H9 (cell line): ENCODE results near the gene CCDC60. TPM values are rescaled to one million over a fixed set of nuclear protein-coding genes. Genes with fewer than 3 reads are reported as not detected.

Experiments
- DNase-seq: peaks from one replicate; pipeline ENCODE4 v3.0.0-alpha.2; 2017
- H2AFZ ChIP-seq: one replicate; pipeline ENCODE4 v1.6.1; 2013; ENCODE audit warnings: mild to moderate bottlenecking, low read length, control low read depth, moderate library complexity
- H2AK5ac ChIP-seq: 2 replicates; pipeline ENCODE4 v1.6.1; 2013; ENCODE audit warnings: low read length, control low read depth, mixed read lengths; ENCODE audit not compliant: insufficient read length
- H2BK120ac ChIP-seq: one replicate; pipeline ENCODE4 v1.6.1; 2013; ENCODE audit warnings: low read depth, mild to moderate bottlenecking, low read length, control low read depth, inconsistent platforms; ENCODE audit not compliant: poor library complexity, severe bottlenecking
- H2BK12ac ChIP-seq: 2 replicates; pipeline ENCODE4 v1.6.1; 2013; ENCODE audit warnings: low read length, control low read depth, mixed read lengths, low read depth; ENCODE audit not compliant: insufficient read length
- H2BK15ac ChIP-seq: 2 replicates; pipeline ENCODE4 v1.6.1; 2013; ENCODE audit warnings: low read depth, low read length, control low read depth
- H2BK20ac ChIP-seq: one replicate; pipeline ENCODE4 v1.6.1; 2013; ENCODE audit warnings: low read depth, mild to moderate bottlenecking, low read length, control low read depth, inconsistent platforms; ENCODE audit not compliant: poor library complexity, severe bottlenecking
- H2BK5ac ChIP-seq: 2 replicates; pipeline ENCODE4 v1.6.1; 2013; ENCODE audit warnings: low read length, control low read depth, mixed read lengths; ENCODE audit not compliant: insufficient read length
- H3K14ac ChIP-seq: 2 replicates; pipeline ENCODE4 v1.6.1; 2013; ENCODE audit warnings: low read length, control low read depth; ENCODE audit not compliant: insufficient read depth
- H3K18ac ChIP-seq: 2 replicates; pipeline ENCODE4 v1.6.1; 2013; ENCODE audit warnings: low read depth, mild to moderate bottlenecking, mixed read lengths, low read length, control low read depth; ENCODE audit not compliant: insufficient read length
- H3K23ac ChIP-seq: 2 replicates; pipeline ENCODE4 v1.6.1; 2013; ENCODE audit warnings: low read length, control low read depth, mixed read lengths, low read depth; ENCODE audit not compliant: insufficient read length
- H3K23me2 ChIP-seq: 2 replicates; pipeline ENCODE4 v1.6.1; 2013; ENCODE audit warnings: low read depth, mild to moderate bottlenecking, mixed read lengths, low read length, control low read depth; ENCODE audit not compliant: insufficient read length, poor library complexity, severe bottlenecking
- H3K27ac ChIP-seq: 2 replicates; pipeline ENCODE4 v1.5.1; 2013; ENCODE audit warnings: low read length, control low read depth, mixed read lengths, low read depth; ENCODE audit not compliant: insufficient read length
- H3K27me3 ChIP-seq: 2 replicates; pipeline ENCODE4 v1.6.1; 2013; ENCODE audit warnings: low read length, control low read depth, inconsistent platforms; ENCODE audit not compliant: insufficient read depth
- H3K4ac ChIP-seq: 2 replicates; pipeline ENCODE4 v1.6.1; 2013; ENCODE audit warnings: low read depth, mild to moderate bottlenecking, control low read depth, inconsistent platforms, low read length, moderate library complexity
- H3K4me1 ChIP-seq: 2 replicates; pipeline ENCODE4 v1.6.1; 2013; ENCODE audit warnings: low read length, control low read depth, inconsistent platforms; ENCODE audit not compliant: insufficient read depth
- H3K4me2 ChIP-seq: 2 replicates; pipeline ENCODE4 v1.6.1; 2013; ENCODE audit warnings: low read length, control low read depth, mixed read lengths; ENCODE audit not compliant: insufficient read length, insufficient read depth
- H3K56ac ChIP-seq: 2 replicates; pipeline ENCODE4 v1.6.1; 2013; ENCODE audit warnings: low read depth, mild to moderate bottlenecking, mixed read lengths, low read length, control low read depth; ENCODE audit not compliant: insufficient read length
- H3K79me1 ChIP-seq: 2 replicates; pipeline ENCODE4 v1.6.1; 2013; ENCODE audit warnings: low read depth, mild to moderate bottlenecking, moderate library complexity, low read length, control low read depth, inconsistent platforms; ENCODE audit not compliant: insufficient read depth, poor library complexity, severe bottlenecking
- H3K79me2 ChIP-seq: 2 replicates; pipeline ENCODE4 v1.6.1; 2013; ENCODE audit warnings: low read length, control low read depth, inconsistent platforms; ENCODE audit not compliant: insufficient read depth
- H3K9ac ChIP-seq: 2 replicates; pipeline ENCODE4 v1.6.1; 2013; ENCODE audit warnings: low read length, control low read depth, mixed read lengths; ENCODE audit not compliant: insufficient read length; ENCODE audit errors: extremely low read depth
- H3K9me3 ChIP-seq: one replicate; pipeline ENCODE4 v1.6.1; 2013; ENCODE audit warnings: low read depth, low read length, inconsistent platforms; ENCODE audit not compliant: control insufficient read depth
- H3T11ph ChIP-seq: one replicate; pipeline ENCODE4 v1.6.1; 2013; ENCODE audit warnings: mild to moderate bottlenecking, low read length, control low read depth, inconsistent platforms
- H4K20me1 ChIP-seq: one replicate; pipeline ENCODE4 v1.6.1; 2013; ENCODE audit not compliant: control insufficient read depth, insufficient read length, insufficient read depth
- H4K5ac ChIP-seq: 2 replicates; pipeline ENCODE4 v1.6.1; 2013; ENCODE audit warnings: low read depth, mild to moderate bottlenecking, mixed read lengths, low read length, control low read depth; ENCODE audit not compliant: insufficient read length
- H4K8ac ChIP-seq: replicated peaks from 2 replicates; pipeline ENCODE4 v1.6.1; 2013; ENCODE audit warnings: low read length, control low read depth, mixed read lengths, low read depth; ENCODE audit not compliant: insufficient read length
- H4K91ac ChIP-seq: 2 replicates; pipeline ENCODE4 v1.6.1; 2013; ENCODE audit warnings: low read depth, mild to moderate bottlenecking, moderate library complexity, mixed read lengths, low read length, control low read depth; ENCODE audit not compliant: insufficient read length
- H3K27ac Mint-ChIP-seq, 3 experiments: 2 replicates in 2 of 3; 3 replicates in 1 of 3; pipeline ENCODE4 v1.8.0; 2020 to 2021; ENCODE audit warnings: mixed read lengths in 3 of 3, mild to moderate bottlenecking in 1 of 3, moderate library complexity in 1 of 3
- H3K27me3 Mint-ChIP-seq: 2 replicates; pipeline ENCODE4 v1.8.0; 2021; ENCODE audit warnings: low read depth, mild to moderate bottlenecking, moderate library complexity, mixed read lengths
- H3K36me3 Mint-ChIP-seq, 3 experiments: 2 replicates in 2 of 3; 3 replicates in 1 of 3; pipeline ENCODE4 v1.8.0; 2020 to 2021; ENCODE audit warnings: low read depth in 3 of 3, mixed read lengths in 3 of 3; ENCODE audit not compliant: insufficient read depth in 1 of 3
- H3K4me1 Mint-ChIP-seq, 2 experiments: 2 replicates each; pipeline ENCODE4 v1.8.0; 2020; ENCODE audit warnings: mixed read lengths in 2 of 2
- H3K4me3 Mint-ChIP-seq, 2 experiments: 2 replicates in 1 of 2; 3 replicates in 1 of 2; pipeline ENCODE4 v1.8.0; 2020 to 2021; ENCODE audit warnings: mild to moderate bottlenecking in 2 of 2, mixed read lengths in 2 of 2, moderate library complexity in 1 of 2
- H3K9me3 Mint-ChIP-seq, 2 experiments: 2 replicates in 1 of 2; 3 replicates in 1 of 2; pipeline ENCODE4 v1.8.0; 2020; ENCODE audit warnings: mild to moderate bottlenecking in 2 of 2, mixed read lengths in 2 of 2, moderate library complexity in 1 of 2
- WGBS: extraction: QIAGEN DNeasy Blood & Tissue Kit; methylation state at CpG from one replicate; pipeline ENCODE4 v1.1.7; 2013; ENCODE audit warnings: missing lambda C conversion rate, low lambda C conversion rate, mixed read lengths; ENCODE audit not compliant: insufficient read length; ENCODE audit errors: extremely low coverage; 5-methylcytosine and 5-hydroxymethylcytosine counted together
- total RNA-seq: library from RNA; stranded (reverse); gene quantifications from 2 replicates; pipeline ENCODE4 v1.2.1, GENCODE V29; 2021
- TF ChIP-seq, protein P1 (sequence below): fragments of 200-600 bp; sonication (generic); conservative IDR thresholded peaks from 3 replicates; pipeline ENCODE4 v1.8.0; 2021; ENCODE audit warnings: antibody characterized with exemption, mild to moderate bottlenecking

CCDC60 gene
- total RNA-seq, 1 experiment from 2014 or later, result 0.44 TPM

DNA sequence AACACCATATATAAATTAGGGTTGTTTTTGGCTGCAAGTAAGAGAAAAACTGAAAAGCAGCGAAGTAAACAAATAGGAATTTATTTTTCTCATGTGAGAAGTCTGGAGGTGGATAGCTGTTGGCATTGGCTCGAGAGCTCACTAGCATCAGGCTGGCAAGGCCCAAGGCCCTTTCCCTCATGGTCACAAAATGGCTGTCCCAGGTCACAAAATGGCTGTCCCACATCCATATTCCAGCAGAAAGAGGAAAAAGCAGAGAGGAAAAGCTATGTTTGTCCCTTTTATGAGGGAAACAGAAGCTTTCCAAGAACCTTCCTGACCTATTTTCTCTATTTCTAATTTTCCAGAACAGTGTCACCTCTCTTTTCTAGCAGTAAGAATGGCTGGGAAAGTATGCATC, 7.5 kb downstream of the CCDC60 start:
- H3K79me2 ChIP-seq, result no peaks in the 10 kb centered on the region
- no peak overlapping the region for H2BK120ac ChIP-seq
- no peaks in the 10 kb centered on the region for H3K23me2 ChIP-seq
- no peaks in the 10 kb centered on the region for H3K9me3 ChIP-seq
- peaks cover 82% of the 10 kb centered on the region for H3K27me3 Mint-ChIP-seq
- H3K27me3 ChIP-seq, result peaks cover 33% of the 10 kb centered on the region
- H3K27ac Mint-ChIP-seq, result no peak overlapping the region
- H3K18ac ChIP-seq, result no peak overlapping the region
- H4K91ac ChIP-seq, result no peak overlapping the region
- no peak overlapping the region for H3K27ac ChIP-seq
- H2BK12ac ChIP-seq, result no peak overlapping the region
- H4K5ac ChIP-seq, result no peak overlapping the region
- H2AFZ ChIP-seq, result no peak overlapping the region
- H3K23ac ChIP-seq, result no peak overlapping the region
- no peaks in the 10 kb centered on the region; a peak in 1 of 7 replicates for H3K36me3 Mint-ChIP-seq
- H4K8ac ChIP-seq, result no peak overlapping the region
- no CpG with 5 or more reads among the region's 2 CpGs for WGBS
- no peaks in the 10 kb centered on the region for H3K79me1 ChIP-seq
- no peak overlapping the region for H3T11ph ChIP-seq
- peaks cover 0 to 9% of the 10 kb centered on the region in 2 experiments; a peak in 2 of 5 replicates for H3K9me3 Mint-ChIP-seq
- H3K14ac ChIP-seq, result no peak overlapping the region
- no peak overlapping the region for H3K4ac ChIP-seq
- H2BK20ac ChIP-seq, result no peak overlapping the region
- peaks cover 18 to 27% of the 10 kb centered on the region in 2 experiments for H3K4me1 Mint-ChIP-seq
- no peaks in the 10 kb centered on the region for H4K20me1 ChIP-seq
- H3K4me3 Mint-ChIP-seq, result no peak overlapping the region
- no peak for DNase-seq
- H2BK5ac ChIP-seq, result no peak overlapping the region
- no peak overlapping the region for H2AK5ac ChIP-seq
- H2BK15ac ChIP-seq, result no peak overlapping the region
- H3K56ac ChIP-seq, result no peak overlapping the region
- H3K9ac ChIP-seq, result no peak overlapping the region
- TF ChIP-seq, protein P1, sequence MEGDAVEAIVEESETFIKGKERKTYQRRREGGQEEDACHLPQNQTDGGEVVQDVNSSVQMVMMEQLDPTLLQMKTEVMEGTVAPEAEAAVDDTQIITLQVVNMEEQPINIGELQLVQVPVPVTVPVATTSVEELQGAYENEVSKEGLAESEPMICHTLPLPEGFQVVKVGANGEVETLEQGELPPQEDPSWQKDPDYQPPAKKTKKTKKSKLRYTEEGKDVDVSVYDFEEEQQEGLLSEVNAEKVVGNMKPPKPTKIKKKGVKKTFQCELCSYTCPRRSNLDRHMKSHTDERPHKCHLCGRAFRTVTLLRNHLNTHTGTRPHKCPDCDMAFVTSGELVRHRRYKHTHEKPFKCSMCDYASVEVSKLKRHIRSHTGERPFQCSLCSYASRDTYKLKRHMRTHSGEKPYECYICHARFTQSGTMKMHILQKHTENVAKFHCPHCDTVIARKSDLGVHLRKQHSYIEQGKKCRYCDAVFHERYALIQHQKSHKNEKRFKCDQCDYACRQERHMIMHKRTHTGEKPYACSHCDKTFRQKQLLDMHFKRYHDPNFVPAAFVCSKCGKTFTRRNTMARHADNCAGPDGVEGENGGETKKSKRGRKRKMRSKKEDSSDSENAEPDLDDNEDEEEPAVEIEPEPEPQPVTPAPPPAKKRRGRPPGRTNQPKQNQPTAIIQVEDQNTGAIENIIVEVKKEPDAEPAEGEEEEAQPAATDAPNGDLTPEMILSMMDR, result no peak
- no peaks in the 10 kb centered on the region for H3K4me1 ChIP-seq
- no peak overlapping the region for H3K4me2 ChIP-seq
